Fibroblast of the conjunctiva (primary cell): ENCODE data around the gene KRTAP13-1.

ENCODE experiments used
- DNase-seq: peaks from one replicate; pipeline ENCODE4 v3.0.0-alpha.2; 2010; ENCODE audit warnings: low read depth

The KRTAP13-1 gene, protein sequence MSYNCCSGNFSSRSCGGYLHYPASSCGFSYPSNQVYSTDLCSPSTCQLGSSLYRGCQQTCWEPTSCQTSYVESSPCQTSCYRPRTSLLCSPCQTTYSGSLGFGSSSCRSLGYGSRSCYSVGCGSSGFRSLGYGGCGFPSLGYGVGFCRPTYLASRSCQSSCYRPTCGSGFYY

DNA sequence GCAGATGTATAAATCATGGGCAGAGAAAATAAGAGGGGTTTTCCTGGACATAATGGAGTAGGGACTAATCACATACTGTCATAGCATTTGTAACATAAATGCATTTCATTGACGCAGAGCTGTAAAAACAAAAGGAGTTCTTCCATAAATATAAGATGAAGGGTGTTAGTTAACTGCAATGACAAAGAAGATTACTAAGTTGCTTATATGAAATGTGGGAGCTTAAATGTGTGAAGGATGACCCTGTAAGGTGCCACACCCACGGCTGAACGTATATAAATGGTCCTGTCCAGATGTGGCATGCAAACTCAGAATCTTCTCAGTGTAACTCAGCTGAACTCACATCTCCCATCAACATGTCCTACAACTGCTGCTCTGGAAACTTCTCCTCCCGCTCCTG lies at the start of gene KRTAP13-1:
TSS of gene KRTAP13-1 (plus strand) at position 301 of the 400 bp plus-strand sequence. CDS start at position 357, 56 bp downstream.
- no peak for DNase-seq

DNA sequence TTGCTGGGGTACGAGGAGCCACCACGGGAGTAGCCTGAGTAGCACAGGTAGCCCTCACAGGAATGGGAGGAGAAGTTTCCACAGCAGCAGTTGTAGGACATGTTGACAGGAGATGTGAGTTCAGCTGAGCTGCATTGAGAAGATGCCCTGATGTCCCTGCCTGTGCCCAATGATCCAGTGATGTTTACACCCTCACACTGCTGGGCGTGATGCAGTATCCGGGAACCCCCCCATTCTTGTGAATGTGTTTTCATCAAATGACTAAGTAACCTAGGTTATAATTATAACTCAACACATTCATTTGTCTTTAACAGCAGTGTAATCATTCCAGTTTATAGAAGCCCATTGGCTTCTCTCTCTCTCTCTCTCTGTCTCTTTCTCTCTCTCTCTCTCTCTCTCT lies 47.3 kb upstream of the KRTAP13-1 start, which contains the start of gene KRTAP23-1:
TSS of gene KRTAP23-1 (minus strand) at position 101 of the 400 bp plus-strand sequence. CDS start at position 101, 0 bp downstream.
- no peak for DNase-seq

DNA sequence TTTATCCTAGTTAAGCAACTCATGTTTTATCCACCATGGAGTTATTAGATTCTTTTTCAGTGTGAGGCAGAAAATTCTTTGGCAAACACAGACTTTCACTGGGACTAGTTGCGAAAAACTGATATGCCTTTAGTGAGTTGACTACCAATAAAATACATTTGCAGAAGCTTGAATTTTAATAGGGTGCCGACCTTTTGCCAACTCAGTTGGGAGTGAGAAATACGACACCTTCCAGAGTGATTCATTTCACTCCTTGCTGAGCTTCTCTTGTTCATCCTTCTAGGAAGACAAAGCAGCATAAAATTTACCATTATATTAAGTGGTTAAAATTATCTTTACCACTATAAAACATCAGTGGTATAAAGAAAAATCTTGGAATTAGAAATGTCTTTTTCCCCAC lies 46.3 kb upstream of the KRTAP13-1 start:
- DNase-seq = no peak

DNA sequence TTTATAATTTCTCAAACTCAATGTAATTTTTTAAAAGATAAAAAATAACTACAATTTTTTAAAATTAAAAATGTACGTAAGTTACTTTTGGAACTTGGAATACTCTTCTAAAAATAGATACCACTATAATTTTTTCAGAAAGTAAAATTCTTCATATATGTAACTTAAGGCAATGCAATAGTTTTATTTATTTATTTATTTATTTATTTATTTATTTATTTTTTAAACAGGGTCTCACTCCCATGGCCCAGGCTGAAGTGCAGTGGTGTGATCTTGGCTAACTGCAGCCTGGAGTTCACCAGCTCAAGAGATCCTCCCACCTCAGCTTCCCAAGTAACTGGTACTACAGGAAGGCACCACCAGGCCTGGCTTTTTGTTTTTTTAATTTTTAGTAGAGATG lies 44.3 kb upstream of the KRTAP13-1 start:
- no peak for DNase-seq

DNA sequence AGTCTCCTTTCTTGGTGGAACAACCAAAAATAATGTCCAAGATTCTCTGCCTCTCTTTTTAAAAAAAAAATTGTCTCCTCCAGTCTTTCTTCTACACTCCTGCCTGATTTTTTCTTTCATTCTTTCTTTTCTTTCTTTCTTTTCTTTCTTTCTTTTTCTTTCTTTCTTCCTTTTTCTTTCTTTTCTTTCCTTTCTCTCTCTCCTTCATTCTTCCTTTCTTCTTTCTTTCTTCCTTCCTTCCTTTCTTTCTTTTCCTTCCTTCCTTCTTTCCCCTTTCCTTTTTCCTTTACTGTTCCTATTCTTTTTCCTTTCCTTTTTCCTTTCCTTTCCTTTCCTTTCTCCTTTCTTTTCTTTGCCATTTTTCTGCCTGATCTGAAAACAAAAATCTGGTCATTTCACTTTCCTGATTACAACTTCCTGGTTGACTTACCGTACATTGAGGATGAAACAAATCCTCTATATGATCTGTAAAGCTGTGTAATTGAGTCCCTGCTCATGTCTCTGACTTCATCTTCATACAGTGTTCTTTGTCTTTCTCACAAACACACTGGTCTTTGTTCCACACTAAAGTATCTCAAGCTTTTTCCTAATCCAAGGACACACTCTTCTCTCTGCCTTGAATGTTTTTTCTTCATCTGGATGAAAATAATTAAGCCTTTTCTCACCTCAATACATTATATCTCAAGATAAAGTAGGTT lies 41.4 kb upstream of the KRTAP13-1 start:
- DNase-seq = no peak

DNA sequence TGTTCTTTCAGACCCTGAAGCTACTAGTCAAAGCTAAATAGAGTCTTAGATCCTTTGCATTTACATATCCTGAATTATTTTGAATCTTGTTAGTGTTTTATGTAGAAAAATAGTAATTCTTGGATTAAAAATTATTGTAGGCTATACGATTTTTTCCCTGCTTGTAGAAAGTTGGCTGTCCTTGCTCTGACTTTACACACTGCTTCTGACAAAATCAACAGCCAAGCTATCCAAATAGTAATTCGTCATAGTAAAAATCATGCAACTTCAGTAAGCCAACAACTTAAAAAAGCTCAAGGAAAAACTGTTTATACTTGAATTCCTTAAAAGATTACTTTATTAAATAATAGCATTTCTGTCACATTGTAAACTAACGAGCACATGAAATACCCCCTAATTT lies 39.9 kb upstream of the KRTAP13-1 start:
- DNase-seq = no peak

DNA sequence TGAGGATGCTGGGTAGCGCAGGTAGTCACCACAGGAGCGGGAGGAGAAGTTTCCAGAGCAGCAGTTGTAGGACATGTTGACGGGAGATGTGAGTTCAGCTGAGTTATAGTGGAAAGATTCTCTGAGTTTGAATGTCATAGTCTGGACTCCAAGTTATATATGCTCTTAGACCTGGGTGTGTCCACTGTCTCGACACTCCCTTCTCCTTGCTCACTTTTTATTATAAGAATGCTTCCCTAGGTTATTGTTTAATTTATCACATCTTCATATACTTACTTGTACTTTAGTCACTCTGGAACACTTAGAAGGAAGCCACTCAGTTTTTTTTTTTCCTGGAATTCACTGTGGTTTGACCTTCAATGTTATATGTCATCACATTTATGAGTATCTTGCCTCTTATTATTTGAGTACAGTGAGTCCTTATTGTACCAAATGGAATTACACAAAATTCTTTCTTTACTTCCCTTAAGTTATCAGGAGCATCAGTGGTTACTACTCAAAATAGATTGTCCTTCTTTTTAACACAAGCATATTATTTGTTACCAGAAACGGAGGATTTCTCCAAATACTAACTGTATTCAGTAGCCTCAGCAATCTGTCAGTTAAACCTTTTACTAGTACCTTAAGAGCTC lies 23.6 kb upstream of the KRTAP13-1 start, which contains the start of gene KRTAP13-2:
TSS of gene KRTAP13-2 (minus strand) at position 133 of the 632 bp plus-strand sequence. CDS start at position 75, 58 bp downstream.
- no peak for DNase-seq

DNA sequence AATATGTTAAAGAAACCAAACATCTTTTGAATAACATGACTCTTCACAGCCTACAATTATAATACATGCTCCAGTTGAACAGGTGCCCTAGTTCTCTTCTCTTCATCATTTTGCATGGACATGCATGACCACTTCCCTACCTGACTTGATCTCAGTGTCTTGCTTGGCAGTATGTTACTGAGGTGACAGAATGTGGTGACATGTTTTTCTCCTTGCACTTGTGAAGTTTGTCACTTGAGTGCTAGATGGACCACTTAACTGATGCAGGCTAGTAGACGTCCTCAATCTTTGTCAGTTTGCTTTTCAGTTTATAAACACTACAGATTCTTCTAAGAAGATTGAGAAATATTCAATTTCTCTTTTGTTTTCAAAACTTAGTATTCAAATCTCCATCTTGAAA lies 13.6 kb upstream of the KRTAP13-1 start:
- no peak for DNase-seq

DNA sequence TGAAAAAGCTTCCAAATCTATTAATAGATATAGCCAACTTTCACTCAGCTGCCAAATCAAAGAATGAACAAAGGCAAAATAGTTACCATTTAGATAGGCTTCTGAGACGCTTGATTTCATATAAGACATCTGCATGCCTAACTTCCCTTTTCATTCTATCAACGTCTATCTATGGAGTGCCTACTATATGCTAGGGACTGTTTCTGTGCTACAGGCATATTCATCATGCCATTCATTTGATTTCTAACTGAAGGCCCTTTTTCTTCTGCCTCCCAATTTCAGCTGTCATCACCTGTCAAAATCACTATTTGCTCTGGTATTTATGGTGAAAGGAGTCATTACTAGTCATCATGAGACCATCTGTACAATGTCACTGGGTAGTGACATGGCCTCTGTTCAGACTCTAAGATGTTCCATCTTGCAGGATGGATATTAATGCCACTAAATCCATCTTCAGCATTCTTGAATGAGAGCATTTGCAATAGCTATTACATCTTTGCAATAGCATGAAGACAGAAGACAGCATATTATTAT lies 4.3 kb upstream of the KRTAP13-1 start:
- no peak for DNase-seq

DNA sequence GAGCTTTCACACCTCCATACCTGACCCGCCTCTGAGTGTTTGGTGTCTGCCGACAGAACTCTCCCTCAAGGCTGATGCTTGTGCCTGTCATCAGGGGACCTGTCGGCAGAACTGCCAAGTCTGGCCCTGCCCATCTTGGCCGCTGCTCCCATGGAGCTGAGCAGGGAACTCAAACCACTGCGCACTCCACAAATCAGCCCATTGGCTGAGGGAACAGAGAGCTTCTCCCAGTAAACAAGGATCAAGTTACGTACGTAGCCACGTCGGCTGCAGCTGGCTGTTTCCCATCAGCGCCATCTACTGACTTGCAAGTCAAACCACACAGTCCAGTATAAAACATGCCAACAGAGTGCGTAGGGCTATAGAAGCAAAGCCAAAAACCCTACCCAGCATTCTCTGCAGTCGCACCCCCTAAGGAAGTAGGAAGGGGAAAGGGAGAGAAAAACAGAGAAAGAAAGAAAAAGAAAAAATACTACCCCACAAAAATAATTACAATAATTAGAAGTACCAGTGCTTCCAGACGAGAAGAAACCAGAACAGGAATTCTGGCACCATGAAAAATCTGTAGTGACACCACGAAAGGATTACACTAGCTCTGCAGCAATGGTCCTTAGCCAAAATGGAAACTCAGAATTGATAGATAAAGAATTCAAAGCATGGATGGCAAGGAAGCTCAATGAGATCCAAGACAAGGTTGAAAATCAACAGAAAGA lies 13.1 kb downstream of the KRTAP13-1 start:
- DNase-seq = peak; percentile 67

DNA sequence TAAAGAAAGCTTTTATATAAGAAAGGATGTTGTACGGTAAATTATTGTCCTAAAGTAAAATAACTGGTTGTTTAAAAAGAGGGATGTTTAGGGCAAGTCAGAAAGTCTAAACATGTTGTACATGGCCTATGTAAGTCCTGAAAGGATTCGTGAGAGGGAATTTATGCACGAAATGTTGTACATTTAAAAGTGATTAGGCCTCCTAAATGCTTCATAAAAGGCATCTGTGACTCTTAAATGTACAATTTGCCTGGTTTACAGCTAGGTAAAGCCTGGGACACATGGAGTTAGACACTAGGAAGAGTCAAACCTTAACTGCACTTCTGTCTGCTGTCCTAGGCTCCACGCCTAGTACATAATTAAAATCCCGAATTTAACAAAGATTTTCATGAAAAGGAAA lies 20.2 kb downstream of the KRTAP13-1 start:
- no peak for DNase-seq

DNA sequence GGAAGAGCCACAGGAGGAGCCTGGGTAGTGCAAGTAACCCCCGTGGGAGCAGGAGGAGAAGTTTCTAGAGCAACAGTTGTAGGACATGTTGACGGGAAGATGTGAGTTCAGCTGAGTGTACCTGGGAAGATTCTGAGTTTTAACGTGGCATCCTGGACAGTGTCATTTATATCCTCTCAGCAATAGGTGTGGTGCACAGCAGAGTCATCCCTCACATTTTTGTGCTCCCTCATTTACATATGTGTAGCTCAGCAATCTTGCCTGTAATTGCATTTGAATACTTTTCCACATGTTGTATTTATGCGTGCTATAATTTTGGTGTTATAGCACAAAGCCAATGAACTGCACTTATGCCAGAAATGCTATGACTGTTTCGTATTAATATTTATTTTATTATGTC lies 30.0 kb downstream of the KRTAP13-1 start, which contains the start of gene KRTAP13-3:
TSS of gene KRTAP13-3 (minus strand) at position 101 of the 400 bp plus-strand sequence. CDS start at position 87, 14 bp downstream.
- DNase-seq = no peak

DNA sequence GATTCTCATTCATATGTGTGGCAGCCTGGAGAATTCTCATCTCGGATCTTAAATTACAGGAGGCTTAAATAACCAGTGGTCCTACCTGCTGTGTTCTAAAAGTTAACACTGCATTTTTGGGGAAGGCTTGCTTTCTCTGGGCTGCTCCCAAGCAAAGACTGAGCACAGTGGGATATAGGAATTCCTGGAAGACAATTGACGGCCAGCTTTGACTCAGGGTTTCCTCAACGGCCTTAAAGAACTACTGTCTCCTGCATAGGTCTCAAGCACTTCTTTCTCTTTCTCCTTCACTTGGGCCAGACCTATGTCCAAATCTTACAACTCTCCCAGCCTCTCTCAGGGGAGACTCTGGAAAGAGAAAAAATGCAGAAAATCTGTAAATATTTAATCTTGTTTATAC lies 30.9 kb downstream of the KRTAP13-1 start:
- DNase-seq = no peak

DNA sequence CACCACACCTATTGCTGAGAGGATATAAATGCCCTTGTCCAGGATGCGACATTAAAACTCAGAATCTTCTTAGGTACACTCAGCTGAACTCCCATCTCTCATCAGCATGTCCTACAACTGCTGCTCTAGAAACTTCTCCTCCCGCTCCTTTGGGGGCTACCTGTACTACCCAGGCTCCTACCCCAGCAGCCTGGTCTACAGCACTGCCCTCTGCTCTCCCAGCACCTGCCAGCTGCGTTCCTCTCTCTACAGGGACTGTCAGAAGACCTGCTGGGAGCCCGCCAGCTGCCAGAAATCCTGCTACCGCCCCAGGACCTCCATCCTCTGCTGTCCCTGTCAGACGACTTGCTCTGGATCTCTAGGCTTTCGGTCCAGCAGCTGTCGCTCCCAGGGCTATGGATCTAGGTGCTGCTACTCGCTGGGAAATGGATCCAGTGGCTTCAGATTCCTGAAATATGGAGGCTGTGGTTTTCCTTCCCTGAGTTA lies 34.4 kb downstream of the KRTAP13-1 start, which contains the start of gene KRTAP13-4:
TSS of gene KRTAP13-4 (plus strand) at position 51 of the 486 bp plus-strand sequence. CDS start at position 107, 56 bp downstream.
- DNase-seq = no peak

DNA sequence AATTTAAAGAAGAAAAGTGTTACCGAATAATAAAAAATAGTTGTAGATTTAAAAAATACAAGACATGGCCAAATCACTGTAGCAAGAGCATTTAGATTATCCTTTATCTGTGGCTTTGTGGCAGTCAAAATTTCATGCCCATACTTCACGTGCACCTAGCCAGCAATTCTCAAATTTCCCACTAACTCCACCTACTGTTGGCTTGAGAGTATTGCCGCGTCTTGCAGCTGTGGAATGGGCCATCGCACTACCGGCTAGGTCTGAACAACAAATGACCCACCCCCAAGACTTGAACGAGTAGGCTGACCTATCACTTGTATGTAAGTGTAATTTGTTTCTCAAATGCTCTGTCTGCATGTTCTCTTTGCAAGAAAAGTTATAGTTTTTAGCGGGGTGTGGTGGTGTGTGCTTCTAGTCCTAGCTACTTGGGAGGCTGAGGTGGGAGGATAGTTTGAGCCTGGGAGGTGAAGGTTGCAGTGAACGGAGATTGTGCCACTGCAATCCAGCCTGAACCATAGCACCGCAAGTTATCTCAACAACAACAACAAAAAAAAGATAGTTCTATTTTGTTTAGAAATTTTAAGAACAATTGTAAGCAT lies 38.3 kb downstream of the KRTAP13-1 start:
- peak; percentile 8 for DNase-seq

DNA sequence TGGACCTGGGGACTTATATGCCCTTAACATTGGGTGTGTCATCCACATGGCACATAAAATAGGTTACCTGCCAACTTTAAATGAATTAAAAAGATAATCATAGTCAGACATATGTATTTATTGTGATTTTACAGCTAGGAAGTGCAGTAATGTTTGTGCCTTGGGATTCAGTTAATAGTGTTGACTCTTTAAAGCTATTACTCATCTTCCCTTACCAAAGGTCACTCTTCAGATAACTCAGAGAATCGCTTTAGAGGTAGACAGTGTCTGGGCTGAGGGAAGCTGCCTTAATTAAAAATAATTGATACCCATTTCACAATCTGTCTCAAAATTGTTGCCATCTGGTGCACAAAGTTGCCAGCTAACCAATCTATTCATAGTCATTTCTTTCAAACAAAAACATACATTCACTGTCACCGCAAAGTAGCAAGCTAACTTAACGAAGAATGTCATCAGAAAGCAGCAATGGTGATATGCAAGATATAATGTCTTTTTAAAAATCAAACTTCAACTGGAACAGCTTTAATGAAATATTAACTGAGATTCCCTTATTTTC lies 41.3 kb downstream of the KRTAP13-1 start:
- DNase-seq = no peak

DNA sequence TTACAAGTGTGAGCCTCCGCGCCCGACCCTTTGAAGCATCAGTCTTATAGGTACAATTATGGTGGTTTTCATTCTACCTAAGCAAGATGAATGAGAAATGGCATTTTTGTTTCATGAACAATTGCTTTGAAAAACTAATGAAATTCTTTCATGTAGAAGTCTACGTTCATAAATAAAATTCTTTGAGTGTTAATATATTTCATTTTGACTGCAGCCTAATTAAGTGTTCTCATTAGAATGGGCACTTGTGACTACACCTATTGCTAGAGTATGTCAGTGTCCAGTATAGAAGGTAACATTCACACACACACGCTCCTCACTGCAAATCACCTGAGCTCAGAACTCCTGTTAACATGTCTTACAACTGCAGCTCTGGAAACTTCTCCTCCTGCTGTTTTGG lies 44.1 kb downstream of the KRTAP13-1 start, which contains the start of gene KRTAP15-1:
TSS of gene KRTAP15-1 (plus strand) at position 301 of the 400 bp plus-strand sequence. CDS start at position 354, 53 bp downstream.
- no peak for DNase-seq

DNA sequence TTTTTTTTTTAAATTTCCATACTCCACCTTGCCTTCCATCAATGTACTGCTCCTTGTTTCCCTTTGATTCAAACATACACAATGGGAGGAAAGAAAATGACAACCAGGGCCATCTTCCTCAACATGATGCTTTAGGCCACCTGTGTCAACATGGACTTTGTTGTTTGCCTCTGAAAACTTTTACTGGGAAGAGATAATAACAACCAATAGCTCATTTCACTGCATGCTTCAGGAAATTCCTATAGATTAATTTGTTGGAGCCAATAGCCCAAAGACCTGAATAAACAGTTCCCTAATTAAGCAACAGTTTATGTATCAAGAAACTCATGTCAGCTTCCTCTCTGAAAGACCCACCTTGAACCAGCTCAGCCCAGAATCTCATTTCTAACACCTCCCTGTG lies 47.4 kb downstream of the KRTAP13-1 start:
- DNase-seq = no peak

DNA sequence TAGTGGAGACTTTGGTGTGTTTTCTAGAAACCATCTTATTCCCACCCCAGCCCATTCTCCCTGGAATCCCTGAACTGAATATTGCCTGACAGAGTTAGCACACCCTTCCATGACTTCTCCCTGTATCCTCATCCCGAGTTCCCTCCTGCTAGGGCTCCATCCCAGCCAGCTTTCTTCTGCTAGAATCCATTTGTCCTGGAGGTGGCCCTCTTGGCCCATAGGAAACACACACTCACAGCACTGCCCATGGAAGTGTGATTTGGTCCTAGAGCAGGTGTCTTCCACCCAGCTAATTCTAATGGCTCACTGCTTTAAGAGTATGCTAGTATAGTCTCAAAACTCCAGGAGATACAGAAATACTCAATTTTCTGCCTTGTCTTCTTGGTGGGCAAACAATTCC lies 48.4 kb downstream of the KRTAP13-1 start:
- DNase-seq = no peak
